HEK293 (cell line): ENCODE measurements around the gene CDCP2.
"Not testable (repeated sequence)": the region's sequence is repeated elsewhere in the genome, so short reads cannot be mapped to it uniquely, and the experiment has no call there.

Experiments
- CTCF ChIA-PET: fragments of 350-600 bp; formaldehyde crosslinking; extraction: SDS; loops from one replicate; lab custom pipeline; 2021; ENCODE audit warnings: antibody characterized with exemption; lab: Yijun Ruan, JAX
- POLR2A ChIA-PET: fragments of 300-600 bp; formaldehyde crosslinking; extraction: SDS; loops from one replicate; lab custom pipeline; 2020; ENCODE audit warnings: antibody characterized with exemption, inconsistent platforms; lab: Yijun Ruan, JAX
- H3K27ac ChIP-seq: fragments of 200-500 bp; sonication (Bioruptor generic); 2 replicates; pipeline ENCODE4 v1.5.1; 2014; ENCODE audit warnings: low read depth, low read length, control low read depth, inconsistent platforms; ENCODE audit errors: extremely low read depth
- H3K36me3 ChIP-seq, 2 experiments: fragments of 200-500 bp in 1 of 2; sonication (Bioruptor generic) in 1 of 2; 1 replicate in 1 of 2; 2 replicates in 1 of 2; pipeline ENCODE4 v1.5.1; 2014 to 2017; ENCODE audit warnings: inconsistent platforms in 2 of 2, low read length in 2 of 2; ENCODE audit not compliant: control insufficient read depth in 2 of 2, insufficient read depth in 1 of 2
- H3K4me1 ChIP-seq: fragments of 200-500 bp; sonication (Bioruptor generic); 2 replicates; pipeline ENCODE4 v1.5.1; 2014; ENCODE audit warnings: mild to moderate bottlenecking, low read length, inconsistent platforms; ENCODE audit not compliant: control insufficient read depth, insufficient read depth
- H3K4me3 ChIP-seq: 2 replicates; pipeline ENCODE4 v1.5.1; 2011; ENCODE audit warnings: low read depth, mild to moderate bottlenecking, control low read depth, low read length, moderate library complexity
- H3K9me3 ChIP-seq: fragments of 200-500 bp; sonication (Bioruptor generic); 2 replicates; pipeline ENCODE4 v1.5.1; 2014; ENCODE audit warnings: low read depth, low read length, inconsistent platforms; ENCODE audit not compliant: control insufficient read depth, insufficient read depth
- FEZF1 ChIP-seq: fragments of 450-650 bp; formaldehyde crosslinking; IDR thresholded peaks from 2 replicates; pipeline ENCODE4 v1.5.1; 2016; ENCODE audit warnings: missing biosample characterization, missing genetic modification characterization
- GLIS1 ChIP-seq: fragments of 450-650 bp; formaldehyde crosslinking; IDR thresholded peaks from 2 replicates; pipeline ENCODE4 v1.5.1; 2016; ENCODE audit warnings: missing biosample characterization, missing genetic modification characterization
- ZNF121 ChIP-seq: fragments of 450-650 bp; formaldehyde crosslinking; IDR thresholded peaks from 2 replicates; pipeline ENCODE4 v1.5.1; 2016; ENCODE audit warnings: missing biosample characterization, missing genetic modification characterization
- ZNF133 ChIP-seq: fragments of 450-650 bp; formaldehyde crosslinking; IDR thresholded peaks from 2 replicates; pipeline ENCODE4 v1.5.1; 2016; ENCODE audit warnings: missing biosample characterization, missing genetic modification characterization
- ZNF248 ChIP-seq: fragments of 450-650 bp; formaldehyde crosslinking; IDR thresholded peaks from 2 replicates; pipeline ENCODE4 v1.5.1; 2017; ENCODE audit warnings: missing biosample characterization, missing genetic modification characterization
- ZNF324 ChIP-seq: fragments of 450-650 bp; formaldehyde crosslinking; IDR thresholded peaks from 2 replicates; pipeline ENCODE4 v1.5.1; 2016; ENCODE audit warnings: missing biosample characterization, missing genetic modification characterization
- ZNF48 ChIP-seq: fragments of 450-650 bp; formaldehyde crosslinking; IDR thresholded peaks from 2 replicates; pipeline ENCODE4 v1.5.1; 2016; ENCODE audit warnings: missing biosample characterization, missing genetic modification characterization
- ZNF629 ChIP-seq: fragments of 450-650 bp; formaldehyde crosslinking; IDR thresholded peaks from 2 replicates; pipeline ENCODE4 v1.5.1; 2017; ENCODE audit warnings: missing biosample characterization, missing genetic modification characterization
- ZNF660 ChIP-seq: fragments of 450-650 bp; IDR thresholded peaks from 2 replicates; pipeline ENCODE4 v1.5.1; 2018; ENCODE audit warnings: missing biosample characterization, mild to moderate bottlenecking, missing genetic modification characterization
- ZNF747 ChIP-seq: fragments of 450-650 bp; formaldehyde crosslinking; IDR thresholded peaks from 2 replicates; pipeline ENCODE4 v1.5.1; 2016; ENCODE audit warnings: missing biosample characterization, missing genetic modification characterization
- ZNF768 ChIP-seq: fragments of 450-650 bp; formaldehyde crosslinking; IDR thresholded peaks from 2 replicates; pipeline ENCODE4 v1.5.1; 2018; ENCODE audit warnings: missing biosample characterization, mild to moderate bottlenecking, missing genetic modification characterization
- ZSCAN30 ChIP-seq: fragments of 450-650 bp; IDR thresholded peaks from 2 replicates; pipeline ENCODE4 v1.5.1; 2018; ENCODE audit warnings: missing biosample characterization, mild to moderate bottlenecking, missing genetic modification characterization, moderate library complexity
- TF ChIP-seq, protein P1 (sequence below): fragments of 450-650 bp; formaldehyde crosslinking; IDR thresholded peaks from 2 replicates; pipeline ENCODE4 v1.5.1; 2016; ENCODE audit warnings: missing biosample characterization, missing genetic modification characterization

CDCP2 gene

DNA sequence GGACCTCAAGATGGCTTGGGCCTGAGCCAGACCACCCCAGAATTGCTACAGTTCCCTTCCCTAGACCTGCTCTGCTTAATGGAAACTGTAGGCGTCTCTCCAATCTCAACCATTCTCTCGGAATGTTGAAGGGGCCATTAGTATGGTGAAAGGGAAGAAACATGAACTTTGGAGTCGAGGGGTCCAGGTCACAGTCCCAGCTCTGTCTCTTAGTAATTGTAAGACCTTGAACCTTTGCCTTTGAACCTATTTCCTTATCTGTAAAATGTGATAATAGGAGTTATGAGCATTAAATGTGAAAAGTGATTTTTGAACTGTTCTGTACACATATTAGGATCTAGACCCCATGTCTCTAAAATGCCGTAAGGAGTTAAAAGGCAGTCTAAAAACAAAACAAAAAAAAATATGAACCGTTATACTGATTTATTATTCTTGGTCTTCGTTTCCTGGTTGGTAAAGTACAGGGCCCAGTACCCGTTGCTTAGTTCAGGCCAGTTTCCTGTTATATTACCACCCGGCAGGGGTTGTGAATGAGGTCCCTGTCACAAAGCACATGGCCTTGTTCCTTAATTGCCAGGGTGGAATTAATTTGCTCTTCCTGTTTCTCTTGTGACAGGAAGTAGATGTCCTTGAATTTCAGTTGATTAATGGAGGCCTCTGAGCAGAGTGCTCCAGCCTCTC is 57.1 kb downstream of the CDCP2 start:
- no peak for TF ChIP-seq ZNF48
- TF ChIP-seq ZNF133 (tag by site-specific recombination), result no peak
- TF ChIP-seq ZSCAN30, result no peak
- no peak for TF ChIP-seq ZNF324 (tag by site-specific recombination)
- ChIA-PET CTCF (interaction anchor here (1.4 kb wide), 1 partner anchor 14 kb away, joined by 6 read pairs; no protein-coding TSS in a partner anchor), POLR2A (no interaction called here)
- peaks cover 0 to 10% of the 10 kb centered on the region in 2 experiments; a peak in 1 of 3 replicates for H3K36me3 ChIP-seq
- no peaks in the 10 kb centered on the region for H3K9me3 ChIP-seq
- no peak overlapping the region for H3K27ac ChIP-seq
- no peaks in the 10 kb centered on the region for H3K4me1 ChIP-seq
- no peak overlapping the region for H3K4me3 ChIP-seq

DNA sequence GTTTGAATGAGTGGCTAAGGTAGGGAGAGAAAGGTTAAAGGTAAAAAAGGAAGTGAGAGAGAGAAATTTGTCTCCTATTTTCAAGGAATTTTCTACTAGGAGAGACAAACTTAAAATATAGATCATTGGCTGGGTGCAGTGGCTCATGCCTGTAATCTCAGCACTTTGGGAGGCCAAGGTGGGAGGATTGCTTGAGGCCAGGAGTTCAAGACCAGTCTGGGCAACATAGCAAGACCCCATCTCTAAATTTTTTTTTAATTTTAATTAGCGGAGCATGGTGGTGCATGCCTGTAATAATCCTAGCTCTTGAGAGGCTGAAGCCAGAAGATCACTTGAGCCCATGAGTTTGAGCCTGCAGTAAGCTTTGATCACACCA is 58.1 kb downstream of the CDCP2 start:
- peaks cover 0 to 12% of the 10 kb centered on the region in 2 experiments; a peak in 1 of 3 replicates for H3K36me3 ChIP-seq
- H3K9me3 ChIP-seq, H3K4me3 ChIP-seq, H3K27ac ChIP-seq, POLR2A ChIA-PET, H3K4me1 ChIP-seq: not testable (repeated sequence)
- TF ChIP-seq ZNF121, result peak; percentile 62; the same call in 1 of the 2 replicates
- CTCF ChIA-PET, result interaction anchor here (1.4 kb wide), 1 partner anchor 13 kb away, joined by 6 read pairs; no protein-coding TSS in a partner anchor

DNA sequence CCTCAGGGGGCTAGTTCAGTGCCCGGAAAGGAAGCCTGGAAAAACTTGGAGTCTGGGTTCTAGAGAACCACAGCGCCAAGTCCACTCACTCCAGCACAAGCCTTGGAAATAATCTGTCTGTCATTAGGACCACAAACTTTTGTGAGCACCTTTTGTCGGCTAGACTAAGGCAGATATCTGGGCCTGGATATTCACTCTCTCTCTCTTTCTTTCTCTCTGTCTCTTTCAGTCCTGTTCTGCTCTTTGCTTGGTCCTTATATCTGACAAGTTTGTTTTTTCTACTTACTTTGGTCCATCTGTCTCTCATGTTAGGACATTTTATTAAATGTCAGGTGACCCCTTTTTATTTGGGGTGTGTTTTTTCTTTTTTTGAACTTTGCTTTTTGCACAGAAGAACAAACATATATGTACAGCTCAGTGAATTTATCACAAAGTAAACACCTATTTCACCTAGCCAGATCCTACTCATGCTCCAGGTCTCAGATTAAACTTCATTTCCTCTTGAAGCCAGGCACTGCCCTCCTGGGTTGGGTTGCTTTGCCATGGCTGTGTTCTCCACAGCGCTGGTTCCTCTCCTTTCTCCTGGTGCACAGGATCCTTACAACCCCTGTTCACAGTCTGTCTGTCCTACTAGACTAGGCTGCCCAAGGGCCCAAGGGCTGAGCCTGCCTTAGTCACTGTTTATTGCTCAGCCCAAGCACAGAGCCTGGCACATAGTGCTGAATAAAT is 58.6 kb downstream of the CDCP2 start:
- H3K27ac ChIP-seq, result no peak overlapping the region

DNA sequence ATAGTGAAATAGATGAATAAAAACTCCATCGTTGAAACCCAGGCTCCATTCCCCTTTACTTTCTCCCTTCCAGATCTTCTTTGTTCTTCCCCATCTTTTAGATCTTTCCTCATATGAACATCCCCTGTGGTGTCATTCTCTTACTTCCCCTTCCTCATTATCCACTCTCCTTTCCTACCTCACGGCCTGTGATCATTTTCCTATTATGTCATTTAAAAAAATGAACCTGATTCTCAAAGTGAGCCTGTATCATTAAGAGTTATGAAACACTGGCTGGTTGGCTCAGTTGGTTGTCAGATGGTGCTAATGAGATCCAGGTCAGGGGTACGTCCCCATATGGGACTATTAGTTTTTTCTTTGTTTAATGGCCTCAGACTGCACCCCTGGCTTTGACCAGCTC is 61.1 kb downstream of the CDCP2 start:
- H3K9me3 ChIP-seq, result no peaks in the 10 kb centered on the region
- H3K27ac ChIP-seq, result no peak overlapping the region
- CTCF ChIA-PET, result interaction anchor here (4.1 kb wide), 1 partner anchor 10 kb away, joined by 21 read pairs; no protein-coding TSS in a partner anchor
- no peaks in the 10 kb centered on the region for H3K4me1 ChIP-seq
- TF ChIP-seq FEZF1 (tag by site-specific recombination) (no peak), GLIS1 (no peak), ZNF248 (tag by site-specific recombination) (no peak)
- TF ChIP-seq, protein P1, sequence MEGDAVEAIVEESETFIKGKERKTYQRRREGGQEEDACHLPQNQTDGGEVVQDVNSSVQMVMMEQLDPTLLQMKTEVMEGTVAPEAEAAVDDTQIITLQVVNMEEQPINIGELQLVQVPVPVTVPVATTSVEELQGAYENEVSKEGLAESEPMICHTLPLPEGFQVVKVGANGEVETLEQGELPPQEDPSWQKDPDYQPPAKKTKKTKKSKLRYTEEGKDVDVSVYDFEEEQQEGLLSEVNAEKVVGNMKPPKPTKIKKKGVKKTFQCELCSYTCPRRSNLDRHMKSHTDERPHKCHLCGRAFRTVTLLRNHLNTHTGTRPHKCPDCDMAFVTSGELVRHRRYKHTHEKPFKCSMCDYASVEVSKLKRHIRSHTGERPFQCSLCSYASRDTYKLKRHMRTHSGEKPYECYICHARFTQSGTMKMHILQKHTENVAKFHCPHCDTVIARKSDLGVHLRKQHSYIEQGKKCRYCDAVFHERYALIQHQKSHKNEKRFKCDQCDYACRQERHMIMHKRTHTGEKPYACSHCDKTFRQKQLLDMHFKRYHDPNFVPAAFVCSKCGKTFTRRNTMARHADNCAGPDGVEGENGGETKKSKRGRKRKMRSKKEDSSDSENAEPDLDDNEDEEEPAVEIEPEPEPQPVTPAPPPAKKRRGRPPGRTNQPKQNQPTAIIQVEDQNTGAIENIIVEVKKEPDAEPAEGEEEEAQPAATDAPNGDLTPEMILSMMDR (tag by site-specific recombination), result no peak
- TF ChIP-seq, all 188 proteins: peak for 0
- peaks cover 0 to 9% of the 10 kb centered on the region in 2 experiments; a peak in 1 of 3 replicates for H3K36me3 ChIP-seq
- H3K4me3 ChIP-seq, result no peak overlapping the region
- POLR2A ChIA-PET, result no interaction called here

More for the DNA sequence above, 58.6 kb downstream of the CDCP2 start:
- H3K36me3 ChIP-seq, result peaks cover 0 to 13% of the 10 kb centered on the region in 2 experiments; a peak in 1 of 3 replicates
- no peak for TF ChIP-seq ZNF629 (tag by site-specific recombination)
- TF ChIP-seq ZNF747, result no peak
- no peak for TF ChIP-seq ZNF660 (tag by site-specific recombination)
- TF ChIP-seq ZNF768 (tag by site-specific recombination), result no peak
- H3K4me3 ChIP-seq, result no peak overlapping the region
- POLR2A ChIA-PET, result no interaction called here
- CTCF ChIA-PET, result interaction anchor here (1.4 kb wide), 1 partner anchor 12 kb away, joined by 6 read pairs; no protein-coding TSS in a partner anchor
- no peaks in the 10 kb centered on the region for H3K4me1 ChIP-seq
- no peaks in the 10 kb centered on the region for H3K9me3 ChIP-seq
